ENCODE results near the gene PPFIA1. TPM values are rescaled to one million over a fixed set of nuclear protein-coding genes. Genes with fewer than 3 reads are reported as not detected.

Gene PPFIA1
- total and polyA plus RNA-seq, 8 donors, result 14.9 to 28.7 (median 21.1) TPM

DNA sequence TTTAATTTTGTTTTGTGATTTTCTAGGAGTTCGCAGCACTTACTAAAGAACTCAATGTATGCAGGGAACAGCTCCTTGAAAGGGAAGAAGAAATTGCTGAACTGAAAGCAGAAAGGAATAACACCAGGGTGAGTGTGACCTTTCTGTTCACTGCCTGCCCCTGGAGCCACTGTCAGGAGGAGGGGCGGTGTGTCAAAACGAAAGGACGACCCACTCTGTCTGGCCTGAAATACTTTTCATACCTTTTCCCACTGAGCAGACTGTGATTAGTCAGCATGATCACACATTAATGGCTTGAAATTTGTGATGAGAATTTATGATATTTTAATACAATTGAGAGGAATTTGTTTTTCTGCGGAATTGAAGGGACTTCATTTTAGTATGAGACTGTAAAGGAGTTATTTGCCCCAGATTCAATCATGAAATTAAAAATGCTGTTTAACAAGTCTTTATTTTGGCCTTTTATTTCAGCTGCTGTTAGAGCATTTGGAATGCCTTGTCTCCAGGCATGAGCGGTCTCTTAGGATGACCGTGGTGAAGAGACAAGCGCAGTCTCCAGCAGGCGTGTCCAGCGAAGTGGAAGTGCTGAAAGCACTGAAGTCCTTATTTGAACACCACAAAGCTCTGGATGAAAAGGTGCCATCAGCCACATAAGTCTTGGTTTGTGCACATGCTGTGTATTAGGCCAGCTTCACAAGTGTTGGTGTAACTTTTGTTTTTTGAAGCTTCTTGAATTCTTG lies 54.1 kb downstream of the PPFIA1 start:
- peaks cover 0 to 26% (median 9%) of the 10 kb centered on the region in 3 donors for H3K36me3 ChIP-seq
- FAIRE-seq (no peak), DNase-seq (no peak), ATAC-seq (peak in 1 of 4 donors; percentile 26)
- no peak overlapping the region for H3K27ac ChIP-seq
- no peak overlapping the region for H3K4me3 ChIP-seq
- TF ChIP-seq, protein P1, sequence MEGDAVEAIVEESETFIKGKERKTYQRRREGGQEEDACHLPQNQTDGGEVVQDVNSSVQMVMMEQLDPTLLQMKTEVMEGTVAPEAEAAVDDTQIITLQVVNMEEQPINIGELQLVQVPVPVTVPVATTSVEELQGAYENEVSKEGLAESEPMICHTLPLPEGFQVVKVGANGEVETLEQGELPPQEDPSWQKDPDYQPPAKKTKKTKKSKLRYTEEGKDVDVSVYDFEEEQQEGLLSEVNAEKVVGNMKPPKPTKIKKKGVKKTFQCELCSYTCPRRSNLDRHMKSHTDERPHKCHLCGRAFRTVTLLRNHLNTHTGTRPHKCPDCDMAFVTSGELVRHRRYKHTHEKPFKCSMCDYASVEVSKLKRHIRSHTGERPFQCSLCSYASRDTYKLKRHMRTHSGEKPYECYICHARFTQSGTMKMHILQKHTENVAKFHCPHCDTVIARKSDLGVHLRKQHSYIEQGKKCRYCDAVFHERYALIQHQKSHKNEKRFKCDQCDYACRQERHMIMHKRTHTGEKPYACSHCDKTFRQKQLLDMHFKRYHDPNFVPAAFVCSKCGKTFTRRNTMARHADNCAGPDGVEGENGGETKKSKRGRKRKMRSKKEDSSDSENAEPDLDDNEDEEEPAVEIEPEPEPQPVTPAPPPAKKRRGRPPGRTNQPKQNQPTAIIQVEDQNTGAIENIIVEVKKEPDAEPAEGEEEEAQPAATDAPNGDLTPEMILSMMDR (IDR thresholded peaks at IDR 0.05), result no peak
- no peaks in the 10 kb centered on the region for H3K9me3 ChIP-seq
- 89 to 90% methylated on average over 10 of the region's 10 CpGs for WGBS, 2 donors
- peaks cover 0 to 3% (median 0%) of the 10 kb centered on the region in 3 donors for H3K4me1 ChIP-seq
- H3K27me3 ChIP-seq, result no peaks in the 10 kb centered on the region
- intact Hi-C loops (cut with DNase I), result no loop called here

DNA sequence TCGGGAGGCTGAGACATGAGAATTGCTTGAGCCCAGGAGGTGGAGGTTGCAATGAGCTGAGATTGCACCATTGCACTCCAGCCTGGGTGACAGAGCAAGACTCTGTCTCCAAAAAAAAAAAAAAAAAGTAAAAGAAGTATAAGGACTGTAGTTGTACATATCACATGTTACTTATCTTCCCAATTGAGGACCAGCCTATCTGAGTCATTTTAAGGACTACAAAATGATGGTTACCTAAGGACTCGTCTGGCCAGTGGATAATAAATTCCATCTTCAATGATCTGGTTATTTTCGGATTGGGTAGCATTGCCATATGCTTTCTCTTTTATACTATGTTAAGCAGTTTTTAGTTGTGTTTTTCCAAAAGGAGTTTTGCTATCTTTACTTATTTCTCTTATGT lies 55.3 kb downstream of the PPFIA1 start:
- ATAC-seq (no peak), DNase-seq (no peak), FAIRE-seq (no peak)
- peak overlapping the region in 1 of 4 donors; percentile 22 for H3K27ac ChIP-seq
- intact Hi-C loops (cut with DNase I), result no loop called here
- WGBS, 2 donors, result 90 to 97% methylated on average over 3 of the region's 3 CpGs
- peaks cover 0 to 3% (median 0%) of the 10 kb centered on the region in 3 donors for H3K4me1 ChIP-seq
- H3K27me3 ChIP-seq, result no peaks in the 10 kb centered on the region
- peaks cover 0 to 37% (median 9%) of the 10 kb centered on the region in 3 donors for H3K36me3 ChIP-seq
- no peaks in the 10 kb centered on the region for H3K9me3 ChIP-seq
- TF ChIP-seq, protein P1 (IDR thresholded peaks at IDR 0.05), result no peak
- H3K4me3 ChIP-seq, result no peak overlapping the region

DNA sequence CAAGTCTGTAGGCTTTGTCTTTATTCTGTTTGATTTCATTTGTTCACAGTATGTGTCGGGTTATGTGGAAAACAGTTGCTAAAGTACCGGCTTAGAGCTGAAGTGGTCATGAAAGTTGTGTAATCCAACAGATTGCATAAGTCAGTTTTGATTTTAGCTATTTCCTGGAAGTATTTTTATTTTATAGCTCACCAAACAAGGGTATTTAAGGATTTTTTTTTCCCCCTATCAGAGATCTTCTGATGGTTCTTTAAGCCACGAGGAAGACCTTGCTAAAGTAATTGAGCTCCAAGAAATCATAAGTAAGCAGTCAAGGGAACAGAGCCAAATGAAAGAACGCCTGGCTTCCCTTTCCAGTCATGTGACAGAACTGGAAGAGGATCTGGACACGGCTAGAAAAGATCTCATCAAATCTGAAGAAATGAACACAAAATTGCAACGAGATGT lies 55.9 kb downstream of the PPFIA1 start:
- peak overlapping the region in 2 of 4 donors; percentile 10 to 37 for H3K27ac ChIP-seq
- H3K36me3 ChIP-seq, result peaks cover 0 to 42% (median 9%) of the 10 kb centered on the region in 3 donors
- H3K4me3 ChIP-seq, result no peak overlapping the region
- H3K4me1 ChIP-seq, result peaks cover 0 to 3% (median 0%) of the 10 kb centered on the region in 3 donors
- ATAC-seq (peak in 2 of 4 donors; percentile 73 to 80), DNase-seq (no peak), FAIRE-seq (no peak)
- intact Hi-C loops (cut with DNase I), result no loop called here
- H3K27me3 ChIP-seq, result no peaks in the 10 kb centered on the region
- WGBS, 2 donors, result 76 to 77% methylated on average over 6 of the region's 6 CpGs
- H3K9me3 ChIP-seq, result no peaks in the 10 kb centered on the region
- TF ChIP-seq, protein P1 (IDR thresholded peaks at IDR 0.05), result no peak

DNA sequence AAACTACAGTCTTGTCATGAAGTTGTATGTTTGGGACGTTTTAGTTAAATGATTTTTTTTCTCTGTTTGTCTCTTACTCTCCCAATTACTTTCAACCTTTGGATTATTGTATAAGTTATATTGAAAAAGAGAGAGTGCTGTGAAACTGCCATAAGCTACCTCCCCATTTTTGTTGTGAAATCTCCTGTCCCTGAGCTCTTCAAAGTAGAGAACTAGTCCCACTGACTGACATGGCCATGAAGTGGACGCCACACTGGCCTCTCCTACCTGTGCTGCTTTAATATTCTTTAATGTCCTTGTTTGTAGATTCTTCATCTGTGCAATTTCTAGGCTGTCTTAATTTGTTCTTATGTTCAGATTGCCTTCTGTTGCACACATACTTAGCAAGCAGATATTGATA lies 56.3 kb downstream of the PPFIA1 start:
- intact Hi-C loops (cut with DNase I), result no loop called here
- no peak for DNase-seq
- H3K4me3 ChIP-seq, result no peak overlapping the region

More for the DNA sequence above, 56.3 kb downstream of the PPFIA1 start:
- no peak for FAIRE-seq
- Histone ChIP-seq H3K27ac (peak overlapping the region in 2 of 4 donors; percentile 10 to 37), H3K4me1 (peaks cover 0 to 3% (median 0%) of the 10 kb centered on the region in 3 donors), H3K9me3 (no peaks in the 10 kb centered on the region), H3K27me3 (no peaks in the 10 kb centered on the region), H3K36me3 (peaks cover 0 to 43% (median 9%) of the 10 kb centered on the region in 3 donors)
- TF ChIP-seq, protein P1 (IDR thresholded peaks at IDR 0.05), result no peak
- peak in 1 of 4 donors; percentile 18 for ATAC-seq
- 85 to 87% methylated on average over 2 of the region's 2 CpGs for WGBS, 2 donors
